Dermis microvascular lymphatic vessel endothelial cell (primary cell): ENCODE measurements around the gene CLGN. TPM values are rescaled to one million over a fixed set of nuclear protein-coding genes. Genes with fewer than 3 reads are reported as not detected.

Experiments used
- DNase-seq, 2 donors: peaks; one replicate each; pipeline versions ENCODE4 v3.0.0 to v3.0.0-alpha.2; 2010; ENCODE audit warnings: low read depth in 2 of 2
- total RNA-seq: library from RNA; depleted of rRNA; stranded (reverse); fragments of >200 nt; gene quantifications from 2 replicates; pipeline ENCODE4 v1.2.1, GENCODE V29; 2014

Gene CLGN
- total RNA-seq, 1 donor from 2014 or later = 0.26 TPM

GRCh38 chr4:140382732-140383131 is 44.7 kb downstream of the CLGN start:
- no peak for DNase-seq

- no peak for DNase-seq
These were observed 53.3 kb downstream of the CLGN start for GRCh38 chr4:140374130-140374477.

- peak; percentile 99 to 100 for DNase-seq
These were observed 53.9 kb downstream of the CLGN start, which contains the start of gene SCOC for GRCh38 chr4:140373328-140374129. TSS of gene SCOC (plus strand) at chr4:140373646. CDS start at chr4:140379171, 5,525 bp downstream.

- peak in 1 of 2 donors; percentile 24 for DNase-seq
These were observed 54.6 kb downstream of the CLGN start for GRCh38 chr4:140372751-140373327.

- no peak for DNase-seq
These were observed 58.8 kb downstream of the CLGN start for GRCh38 chr4:140368686-140369085.

- DNase-seq = peak in 1 of 2 donors; percentile 51
These were observed 59.7 kb downstream of the CLGN start for GRCh38 chr4:140367738-140368137.

- DNase-seq = no peak
These were observed 63.9 kb downstream of the CLGN start for GRCh38 chr4:140363558-140363957.

GRCh38 chr4:140363051-140363450 is 64.4 kb downstream of the CLGN start:
- DNase-seq = no peak

GRCh38 chr4:140361099-140361498 is 66.3 kb downstream of the CLGN start:
- no peak for DNase-seq

GRCh38 chr4:140359562-140360427 is 67.7 kb downstream of the CLGN start:
- peak; percentile 69 to 89 for DNase-seq

- DNase-seq = peak in 1 of 2 donors; percentile 68
These were observed 69.2 kb downstream of the CLGN start for GRCh38 chr4:140358281-140358680.

- DNase-seq = no peak
These were observed 69.6 kb downstream of the CLGN start for GRCh38 chr4:140357868-140358267.

- no peak for DNase-seq
These were observed 72.2 kb downstream of the CLGN start for GRCh38 chr4:140355288-140355687.

- DNase-seq = no peak
These were observed 73.7 kb downstream of the CLGN start for GRCh38 chr4:140353786-140354185.

GRCh38 chr4:140351093-140352075 is 76.1 kb downstream of the CLGN start:
- DNase-seq = no peak

GRCh38 chr4:140349816-140350215 is 77.6 kb downstream of the CLGN start:
- no peak for DNase-seq

GRCh38 chr4:140346136-140346535 is 81.3 kb downstream of the CLGN start:
- DNase-seq = no peak

- no peak for DNase-seq
These were observed 82.8 kb downstream of the CLGN start for GRCh38 chr4:140344621-140345020.

GRCh38 chr4:140344101-140344500 is 83.3 kb downstream of the CLGN start:
- no peak for DNase-seq

- peak in 1 of 2 donors; percentile 35 for DNase-seq
These were observed 84.1 kb downstream of the CLGN start for GRCh38 chr4:140343303-140343702.

GRCh38 chr4:140342620-140343019 is 84.8 kb downstream of the CLGN start:
- DNase-seq = no peak
